Mammary epithelial cell (primary cell): Measurements from ENCODE around the gene SOX1.

Experiments used
- EZH2 ChIP-seq: IDR thresholded peaks from 2 replicates; pipeline ENCODE4 v1.6.1; 2012; ENCODE audit warnings: low read length, inconsistent platforms, borderline replicate concordance
- TF ChIP-seq, protein P1 (sequence below), 2 donors: IDR thresholded peaks in 1 of 2; conservative IDR thresholded peaks in 1 of 2; 2 replicates each; pipeline ENCODE4 v1.5.1; 2011 to 2012; ENCODE audit warnings: inconsistent platforms in 2 of 2, low read length in 2 of 2, mild to moderate bottlenecking in 2 of 2, control low read depth in 1 of 2, low read depth in 1 of 2; ENCODE audit not compliant: insufficient read depth in 1 of 2; ENCODE audit errors: extremely low read depth in 1 of 2

DNA sequence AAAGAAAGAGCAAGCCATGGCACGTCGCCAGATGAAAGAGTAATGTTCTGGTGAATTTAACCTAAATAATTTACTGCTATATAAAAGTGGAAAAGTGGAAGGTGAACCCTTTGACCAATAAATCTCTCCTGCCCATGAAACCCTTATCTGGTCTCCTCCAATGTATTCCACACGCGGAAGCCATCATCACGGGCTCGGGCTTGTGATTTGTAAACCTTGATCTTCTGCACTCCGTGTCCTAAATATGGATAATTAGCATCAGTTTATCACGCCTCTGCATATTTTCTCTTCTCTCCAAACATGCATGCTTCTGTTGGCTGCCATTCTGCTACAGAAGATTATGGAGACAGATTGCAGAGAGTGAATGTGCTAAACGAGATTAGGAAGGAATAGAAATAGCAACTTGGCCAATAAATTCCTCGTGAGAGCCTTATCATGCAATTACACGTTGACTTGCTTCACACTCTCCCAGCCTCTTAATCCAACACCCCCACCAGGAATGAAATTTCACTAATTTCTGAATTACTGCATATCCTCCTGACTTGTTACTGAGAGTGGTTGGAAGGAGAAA lies 34.5 kb downstream of the SOX1 start:
- TF ChIP-seq, protein P1, sequence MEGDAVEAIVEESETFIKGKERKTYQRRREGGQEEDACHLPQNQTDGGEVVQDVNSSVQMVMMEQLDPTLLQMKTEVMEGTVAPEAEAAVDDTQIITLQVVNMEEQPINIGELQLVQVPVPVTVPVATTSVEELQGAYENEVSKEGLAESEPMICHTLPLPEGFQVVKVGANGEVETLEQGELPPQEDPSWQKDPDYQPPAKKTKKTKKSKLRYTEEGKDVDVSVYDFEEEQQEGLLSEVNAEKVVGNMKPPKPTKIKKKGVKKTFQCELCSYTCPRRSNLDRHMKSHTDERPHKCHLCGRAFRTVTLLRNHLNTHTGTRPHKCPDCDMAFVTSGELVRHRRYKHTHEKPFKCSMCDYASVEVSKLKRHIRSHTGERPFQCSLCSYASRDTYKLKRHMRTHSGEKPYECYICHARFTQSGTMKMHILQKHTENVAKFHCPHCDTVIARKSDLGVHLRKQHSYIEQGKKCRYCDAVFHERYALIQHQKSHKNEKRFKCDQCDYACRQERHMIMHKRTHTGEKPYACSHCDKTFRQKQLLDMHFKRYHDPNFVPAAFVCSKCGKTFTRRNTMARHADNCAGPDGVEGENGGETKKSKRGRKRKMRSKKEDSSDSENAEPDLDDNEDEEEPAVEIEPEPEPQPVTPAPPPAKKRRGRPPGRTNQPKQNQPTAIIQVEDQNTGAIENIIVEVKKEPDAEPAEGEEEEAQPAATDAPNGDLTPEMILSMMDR (conservative IDR thresholded peaks at IDR 0.05 in 1 of 2, IDR thresholded peaks at IDR 0.05 in 1 of 2; ENCODE audit: extremely low read depth in 1 of 2, insufficient read depth in 1 of 2, low read depth in 1 of 2, low read length in 2 of 2) = no peak
- TF ChIP-seq EZH2 = no peak
